Endodermal cell (in vitro differentiated cells): Measurements from ENCODE around the gene TRUB2. TPM values are rescaled to one million over a fixed set of nuclear protein-coding genes. Genes with fewer than 3 reads are reported as not detected.

Experiments
- DNase-seq: peaks from one replicate; pipeline ENCODE4 v3.0.0-alpha.2; 2017
- H3K27ac ChIP-seq: 2 replicates; pipeline ENCODE4 v1.5.1; 2013; ENCODE audit warnings: mild to moderate bottlenecking, low read depth, low read length, moderate library complexity
- H3K27me3 ChIP-seq: 2 replicates; pipeline ENCODE4 v1.6.1; 2013; ENCODE audit warnings: mild to moderate bottlenecking, low read length, moderate library complexity; ENCODE audit not compliant: insufficient read depth, control insufficient read depth, poor library complexity, severe bottlenecking
- H3K36me3 ChIP-seq: 2 replicates; pipeline ENCODE4 v1.7.0; 2013; ENCODE audit warnings: mild to moderate bottlenecking, low read length, moderate library complexity; ENCODE audit not compliant: control insufficient read depth, insufficient read depth
- H3K4me1 ChIP-seq: one replicate; pipeline ENCODE4 v1.7.0; 2013; ENCODE audit warnings: low read length; ENCODE audit not compliant: control insufficient read depth, insufficient read depth
- H3K4me3 ChIP-seq: 2 replicates; pipeline ENCODE4 v1.5.1; 2013; ENCODE audit warnings: mild to moderate bottlenecking, low read length, moderate library complexity
- H3K9ac ChIP-seq: 2 replicates; pipeline ENCODE4 v1.6.1; 2013; ENCODE audit warnings: mild to moderate bottlenecking, low read length, moderate library complexity; ENCODE audit not compliant: poor library complexity, severe bottlenecking; ENCODE audit errors: extremely low read depth
- H3K9me3 ChIP-seq: 2 replicates; pipeline ENCODE4 v1.6.1; 2013; ENCODE audit warnings: mild to moderate bottlenecking, low read length, moderate library complexity; ENCODE audit not compliant: control insufficient read depth
- H3K27ac Mint-ChIP-seq: 2 replicates; pipeline ENCODE4 v1.8.0; 2020; ENCODE audit warnings: mixed read lengths
- H3K27me3 Mint-ChIP-seq: 2 replicates; pipeline ENCODE4 v1.8.0; 2021; ENCODE audit warnings: mild to moderate bottlenecking, mixed read lengths; ENCODE audit not compliant: insufficient read depth
- H3K36me3 Mint-ChIP-seq: 2 replicates; pipeline ENCODE4 v1.8.0; 2020; ENCODE audit warnings: low read depth, mixed read lengths
- H3K4me1 Mint-ChIP-seq: 2 replicates; pipeline ENCODE4 v1.8.0; 2020; ENCODE audit warnings: mixed read lengths
- H3K4me3 Mint-ChIP-seq: 2 replicates; pipeline ENCODE4 v1.8.0; 2020; ENCODE audit warnings: mild to moderate bottlenecking, moderate library complexity, mixed read lengths
- H3K9me3 Mint-ChIP-seq: 2 replicates; pipeline ENCODE4 v1.8.0; 2020; ENCODE audit warnings: mild to moderate bottlenecking, mixed read lengths
- WGBS, 2 experiments: methylation state at CpG; one replicate each; pipeline versions ENCODE4 v1.1.5 to v1.1.7; 2013; ENCODE audit warnings: missing lambda C conversion rate in 2 of 2, mixed read lengths in 1 of 2; ENCODE audit not compliant: insufficient coverage in 1 of 2, insufficient read length in 1 of 2; 5-methylcytosine and 5-hydroxymethylcytosine counted together
- total RNA-seq, 2 donors: library from RNA; stranded (reverse); fragmentation: NEBNext Ultra II Directional in 1 of 2; extraction: Animal tissue kit (Norgen Biotek cat#: 25700) in 1 of 2; gene quantifications; 2 replicates in 1 of 2; 3 replicates in 1 of 2; pipeline ENCODE4 v1.2.1, GENCODE V29; 2021
- TF ChIP-seq, protein P1 (sequence below): fragments of 200-600 bp; sonication (generic); conservative IDR thresholded peaks from 2 replicates; pipeline ENCODE4 v1.5.0; 2021; ENCODE audit warnings: antibody characterized with exemption, mild to moderate bottlenecking

The TRUB2 gene
- total RNA-seq, 2 donors from 2014 or later, result 30.6 to 31.8 TPM

- Mint-ChIP-seq H3K4me1 (peaks cover 20% of the 10 kb centered on the region), H3K27ac (peak within 1 kb of the TSS; percentile 89), H3K27me3 (peaks cover 19% of the 10 kb centered on the region), H3K4me3 (peak within 1 kb of the TSS; percentile 94), H3K9me3 (no peaks in the 10 kb centered on the region), H3K36me3 (peaks cover 7% of the 10 kb centered on the region)
- 0 to 1% methylated on average over 30 to 55 of the region's 55 CpGs for WGBS, 2 experiments
- Histone ChIP-seq H3K4me1 (peaks cover 5% of the 10 kb centered on the region), H3K4me3 (peak within 1 kb of the TSS; percentile 98), H3K36me3 (peaks cover 6% of the 10 kb centered on the region), H3K9me3 (no peaks in the 10 kb centered on the region), H3K9ac (peak within 1 kb of the TSS; percentile 70), H3K27me3 (no peaks in the 10 kb centered on the region), H3K27ac (peak within 1 kb of the TSS; percentile 42)
- peak; percentile 98 for DNase-seq
- TF ChIP-seq, protein P1, sequence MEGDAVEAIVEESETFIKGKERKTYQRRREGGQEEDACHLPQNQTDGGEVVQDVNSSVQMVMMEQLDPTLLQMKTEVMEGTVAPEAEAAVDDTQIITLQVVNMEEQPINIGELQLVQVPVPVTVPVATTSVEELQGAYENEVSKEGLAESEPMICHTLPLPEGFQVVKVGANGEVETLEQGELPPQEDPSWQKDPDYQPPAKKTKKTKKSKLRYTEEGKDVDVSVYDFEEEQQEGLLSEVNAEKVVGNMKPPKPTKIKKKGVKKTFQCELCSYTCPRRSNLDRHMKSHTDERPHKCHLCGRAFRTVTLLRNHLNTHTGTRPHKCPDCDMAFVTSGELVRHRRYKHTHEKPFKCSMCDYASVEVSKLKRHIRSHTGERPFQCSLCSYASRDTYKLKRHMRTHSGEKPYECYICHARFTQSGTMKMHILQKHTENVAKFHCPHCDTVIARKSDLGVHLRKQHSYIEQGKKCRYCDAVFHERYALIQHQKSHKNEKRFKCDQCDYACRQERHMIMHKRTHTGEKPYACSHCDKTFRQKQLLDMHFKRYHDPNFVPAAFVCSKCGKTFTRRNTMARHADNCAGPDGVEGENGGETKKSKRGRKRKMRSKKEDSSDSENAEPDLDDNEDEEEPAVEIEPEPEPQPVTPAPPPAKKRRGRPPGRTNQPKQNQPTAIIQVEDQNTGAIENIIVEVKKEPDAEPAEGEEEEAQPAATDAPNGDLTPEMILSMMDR, result peak; percentile 27
These were observed 48.7 kb upstream of the TRUB2 start, which contains the start of gene URM1 for GRCh38 chr9:128370752-128371629. URM1 (plus strand) TSS chr9:128371374; CDS start chr9:128371381, 7 bp downstream.

GRCh38 chr9:128370367-128370751, 48.1 kb upstream of the TRUB2 start:
- no peaks in the 10 kb centered on the region for H3K27me3 ChIP-seq
- H3K9me3 Mint-ChIP-seq, result no peaks in the 10 kb centered on the region
- no peaks in the 10 kb centered on the region for H3K9me3 ChIP-seq
- peak overlapping the region; percentile 89 for H3K27ac Mint-ChIP-seq
- peak overlapping the region; percentile 70 for H3K9ac ChIP-seq
- H3K4me1 Mint-ChIP-seq, result peaks cover 24% of the 10 kb centered on the region
- H3K36me3 Mint-ChIP-seq, result peaks cover 3% of the 10 kb centered on the region
- DNase-seq, result no peak
- peaks cover 25% of the 10 kb centered on the region for H3K27me3 Mint-ChIP-seq
- H3K4me3 Mint-ChIP-seq, result peak overlapping the region; percentile 94
- H3K4me1 ChIP-seq, result peaks cover 5% of the 10 kb centered on the region
- H3K36me3 ChIP-seq, result peaks cover 6% of the 10 kb centered on the region
- TF ChIP-seq, protein P1, result no peak
- peak overlapping the region; percentile 42 for H3K27ac ChIP-seq
- peak overlapping the region; percentile 98 for H3K4me3 ChIP-seq

DNA sequence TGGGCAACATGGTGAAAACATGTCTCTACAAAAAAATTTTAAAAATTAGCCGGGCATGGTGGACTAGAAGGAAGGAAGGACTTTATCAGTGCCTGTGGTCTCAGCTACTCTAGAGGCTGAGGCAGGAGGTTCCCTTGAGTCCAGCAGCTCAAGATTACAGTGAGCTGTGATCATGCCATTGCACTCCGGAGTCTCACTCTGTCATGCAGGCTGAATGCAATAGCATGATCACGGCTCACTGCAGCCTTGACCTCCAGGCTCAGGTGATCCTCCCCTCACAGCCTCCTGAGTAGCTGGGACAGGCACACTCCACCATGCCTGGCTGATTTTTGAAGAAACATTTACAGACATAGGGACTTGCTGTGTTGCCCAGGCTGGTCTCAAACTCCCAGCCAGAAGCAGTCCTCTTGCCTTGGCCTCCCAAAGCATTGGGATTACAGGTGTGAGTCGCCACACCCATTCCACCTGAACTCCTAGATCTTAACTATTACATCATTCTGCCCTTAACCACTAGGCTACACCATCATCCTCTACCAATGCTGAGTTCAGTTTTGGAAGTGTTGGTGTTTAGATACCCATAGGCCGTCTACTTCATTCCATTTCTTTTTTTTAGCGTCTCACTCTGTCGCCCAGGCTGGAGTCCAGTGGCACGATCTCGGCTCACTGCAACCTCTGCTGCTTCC, 46.9 kb upstream of the TRUB2 start:
- Mint-ChIP-seq H3K27ac (no peak overlapping the region), H3K27me3 (peaks cover 30% of the 10 kb centered on the region), H3K9me3 (no peaks in the 10 kb centered on the region), H3K36me3 (peaks cover 3% of the 10 kb centered on the region), H3K4me1 (peaks cover 28% of the 10 kb centered on the region), H3K4me3 (no peak overlapping the region)
- no peak for DNase-seq
- WGBS, 2 experiments, result 92 to 95% methylated on average over 8 to 9 of the region's 9 CpGs
- TF ChIP-seq, protein P1, result no peak
- Histone ChIP-seq H3K27ac (no peak overlapping the region), H3K9me3 (no peaks in the 10 kb centered on the region), H3K27me3 (no peaks in the 10 kb centered on the region), H3K9ac (no peak overlapping the region), H3K36me3 (peaks cover 6% of the 10 kb centered on the region), H3K4me3 (no peak overlapping the region), H3K4me1 (peaks cover 8% of the 10 kb centered on the region)
